Measurements from ENCODE around the gene CTSC. TPM values are rescaled to one million over a fixed set of nuclear protein-coding genes. Genes with fewer than 3 reads are reported as not detected.

Gene CTSC
- total and polyA plus RNA-seq, 9 of the 15 experiments (the other 6 are each of a cell fraction or from before 2014, with no cell fraction given): 113 to 403 (median 187) TPM

DNA sequence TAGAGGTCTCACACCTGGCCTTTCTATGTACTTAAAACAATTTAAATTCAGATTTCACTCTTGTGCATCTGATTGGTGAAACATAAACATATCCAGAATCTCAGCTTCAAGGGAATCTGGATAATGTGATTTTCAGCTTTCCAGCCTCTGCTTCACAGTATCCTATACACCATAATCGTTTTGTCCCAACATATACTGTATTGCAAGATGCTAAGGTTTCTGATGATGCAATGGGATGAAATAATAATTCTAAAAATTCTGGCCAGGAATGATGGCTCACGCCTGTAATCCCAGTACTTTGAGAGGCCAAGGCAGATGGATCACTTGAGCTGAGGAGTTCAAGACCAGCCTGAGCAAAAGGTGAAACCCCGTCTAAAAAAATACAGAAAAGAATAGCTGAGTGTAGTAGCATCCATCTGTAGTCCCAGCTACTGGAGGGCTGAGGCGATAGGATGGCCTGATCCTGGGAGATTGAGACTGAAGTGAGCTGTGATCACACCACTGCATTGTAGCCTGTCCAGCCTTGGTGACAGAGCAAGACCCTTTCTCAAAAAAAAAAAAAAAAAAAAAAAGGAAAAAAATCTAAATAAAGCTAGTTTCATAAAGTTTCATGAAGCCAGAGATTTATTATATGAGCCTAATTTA, 41.0 kb upstream of the CTSC start (continued):
- TF ChIP-seq ZNF3 (CRISPR knock-in tag; IDR thresholded peaks at IDR 0.05) (no peak), ZNF436 (CRISPR knock-in tag; IDR thresholded peaks at IDR 0.05) (no peak), ZNF77 (CRISPR knock-in tag; IDR thresholded peaks at IDR 0.05) (no peak), PHB2 (IDR thresholded peaks at IDR 0.05; ENCODE audit: low read depth) (no peak)
- TF ChIP-seq, protein P1, sequence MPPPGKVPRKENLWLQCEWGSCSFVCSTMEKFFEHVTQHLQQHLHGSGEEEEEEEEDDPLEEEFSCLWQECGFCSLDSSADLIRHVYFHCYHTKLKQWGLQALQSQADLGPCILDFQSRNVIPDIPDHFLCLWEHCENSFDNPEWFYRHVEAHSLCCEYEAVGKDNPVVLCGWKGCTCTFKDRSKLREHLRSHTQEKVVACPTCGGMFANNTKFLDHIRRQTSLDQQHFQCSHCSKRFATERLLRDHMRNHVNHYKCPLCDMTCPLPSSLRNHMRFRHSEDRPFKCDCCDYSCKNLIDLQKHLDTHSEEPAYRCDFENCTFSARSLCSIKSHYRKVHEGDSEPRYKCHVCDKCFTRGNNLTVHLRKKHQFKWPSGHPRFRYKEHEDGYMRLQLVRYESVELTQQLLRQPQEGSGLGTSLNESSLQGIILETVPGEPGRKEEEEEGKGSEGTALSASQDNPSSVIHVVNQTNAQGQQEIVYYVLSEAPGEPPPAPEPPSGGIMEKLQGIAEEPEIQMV (tag; conservative IDR thresholded peaks at IDR 0.05; ENCODE audit: low read depth): no peak
- TF ChIP-seq, protein P2, sequence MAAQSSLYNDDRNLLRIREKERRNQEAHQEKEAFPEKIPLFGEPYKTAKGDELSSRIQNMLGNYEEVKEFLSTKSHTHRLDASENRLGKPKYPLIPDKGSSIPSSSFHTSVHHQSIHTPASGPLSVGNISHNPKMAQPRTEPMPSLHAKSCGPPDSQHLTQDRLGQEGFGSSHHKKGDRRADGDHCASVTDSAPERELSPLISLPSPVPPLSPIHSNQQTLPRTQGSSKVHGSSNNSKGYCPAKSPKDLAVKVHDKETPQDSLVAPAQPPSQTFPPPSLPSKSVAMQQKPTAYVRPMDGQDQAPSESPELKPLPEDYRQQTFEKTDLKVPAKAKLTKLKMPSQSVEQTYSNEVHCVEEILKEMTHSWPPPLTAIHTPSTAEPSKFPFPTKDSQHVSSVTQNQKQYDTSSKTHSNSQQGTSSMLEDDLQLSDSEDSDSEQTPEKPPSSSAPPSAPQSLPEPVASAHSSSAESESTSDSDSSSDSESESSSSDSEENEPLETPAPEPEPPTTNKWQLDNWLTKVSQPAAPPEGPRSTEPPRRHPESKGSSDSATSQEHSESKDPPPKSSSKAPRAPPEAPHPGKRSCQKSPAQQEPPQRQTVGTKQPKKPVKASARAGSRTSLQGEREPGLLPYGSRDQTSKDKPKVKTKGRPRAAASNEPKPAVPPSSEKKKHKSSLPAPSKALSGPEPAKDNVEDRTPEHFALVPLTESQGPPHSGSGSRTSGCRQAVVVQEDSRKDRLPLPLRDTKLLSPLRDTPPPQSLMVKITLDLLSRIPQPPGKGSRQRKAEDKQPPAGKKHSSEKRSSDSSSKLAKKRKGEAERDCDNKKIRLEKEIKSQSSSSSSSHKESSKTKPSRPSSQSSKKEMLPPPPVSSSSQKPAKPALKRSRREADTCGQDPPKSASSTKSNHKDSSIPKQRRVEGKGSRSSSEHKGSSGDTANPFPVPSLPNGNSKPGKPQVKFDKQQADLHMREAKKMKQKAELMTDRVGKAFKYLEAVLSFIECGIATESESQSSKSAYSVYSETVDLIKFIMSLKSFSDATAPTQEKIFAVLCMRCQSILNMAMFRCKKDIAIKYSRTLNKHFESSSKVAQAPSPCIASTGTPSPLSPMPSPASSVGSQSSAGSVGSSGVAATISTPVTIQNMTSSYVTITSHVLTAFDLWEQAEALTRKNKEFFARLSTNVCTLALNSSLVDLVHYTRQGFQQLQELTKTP (IDR thresholded peaks at IDR 0.05; ENCODE audit: low read depth in 1 of 2, partially characterized antibody in 2 of 2): no peak
- TF ChIP-seq, protein P3, sequence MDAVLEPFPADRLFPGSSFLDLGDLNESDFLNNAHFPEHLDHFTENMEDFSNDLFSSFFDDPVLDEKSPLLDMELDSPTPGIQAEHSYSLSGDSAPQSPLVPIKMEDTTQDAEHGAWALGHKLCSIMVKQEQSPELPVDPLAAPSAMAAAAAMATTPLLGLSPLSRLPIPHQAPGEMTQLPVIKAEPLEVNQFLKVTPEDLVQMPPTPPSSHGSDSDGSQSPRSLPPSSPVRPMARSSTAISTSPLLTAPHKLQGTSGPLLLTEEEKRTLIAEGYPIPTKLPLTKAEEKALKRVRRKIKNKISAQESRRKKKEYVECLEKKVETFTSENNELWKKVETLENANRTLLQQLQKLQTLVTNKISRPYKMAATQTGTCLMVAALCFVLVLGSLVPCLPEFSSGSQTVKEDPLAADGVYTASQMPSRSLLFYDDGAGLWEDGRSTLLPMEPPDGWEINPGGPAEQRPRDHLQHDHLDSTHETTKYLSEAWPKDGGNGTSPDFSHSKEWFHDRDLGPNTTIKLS (IDR thresholded peaks at IDR 0.05; ENCODE audit: borderline replicate concordance, low read depth): no peak

Measured in K562 (cell line).